KMS-11 (cell line): Measurements from ENCODE around the gene ABCD1.
"Not testable (repeated sequence)": the region's sequence is repeated elsewhere in the genome, so short reads cannot be mapped to it uniquely, and the experiment has no call there.

Experiments
- H2AFZ ChIP-seq: fragments of 200-600 bp; sonication (generic); 2 replicates; pipeline ENCODE4 v1.6.1; 2016; ENCODE audit warnings: antibody characterized with exemption, mixed run types, low read depth
- H3K27ac ChIP-seq: fragments of 200-600 bp; sonication (generic); 2 replicates; pipeline ENCODE4 v1.6.1; 2016; ENCODE audit warnings: mild to moderate bottlenecking, mixed run types
- H3K27me3 ChIP-seq: fragments of 200-600 bp; sonication (generic); 2 replicates; pipeline ENCODE4 v1.6.1; 2017; ENCODE audit warnings: mild to moderate bottlenecking, low read depth, mixed run types, moderate library complexity; ENCODE audit not compliant: insufficient read depth
- H3K36me3 ChIP-seq: fragments of 200-600 bp; sonication (generic); 2 replicates; pipeline ENCODE4 v1.6.1; 2017; ENCODE audit warnings: mild to moderate bottlenecking, mixed run types; ENCODE audit not compliant: insufficient read depth
- H3K4me1 ChIP-seq: fragments of 200-600 bp; sonication (generic); 2 replicates; pipeline ENCODE4 v1.6.1; 2016; ENCODE audit warnings: mild to moderate bottlenecking, low read depth, mixed run types; ENCODE audit not compliant: poor library complexity, severe bottlenecking
- H3K4me2 ChIP-seq: fragments of 200-600 bp; sonication (generic); 2 replicates; pipeline ENCODE4 v1.7.0; 2016; ENCODE audit warnings: mild to moderate bottlenecking, mixed run types
- H3K4me3 ChIP-seq: fragments of 200-600 bp; sonication (generic); IDR thresholded peaks from 2 replicates; pipeline ENCODE4 v1.6.1; 2017; ENCODE audit warnings: low read depth, low read length, mixed read lengths; ENCODE audit not compliant: insufficient read depth
- H3K79me2 ChIP-seq: fragments of 200-600 bp; sonication (generic); 2 replicates; pipeline ENCODE4 v1.6.1; 2016; ENCODE audit warnings: low read depth, mixed run types; ENCODE audit not compliant: insufficient read depth
- H3K9ac ChIP-seq: fragments of 200-600 bp; sonication (generic); 2 replicates; pipeline ENCODE4 v1.6.1; 2016; ENCODE audit warnings: mild to moderate bottlenecking, mixed run types
- H4K20me1 ChIP-seq: fragments of 200-600 bp; sonication (generic); 2 replicates; pipeline ENCODE4 v1.6.1; 2016; ENCODE audit warnings: mild to moderate bottlenecking, mixed run types; ENCODE audit not compliant: insufficient read depth
- TF ChIP-seq, protein P1 (sequence below): fragments of 200-600 bp; sonication (generic); conservative IDR thresholded peaks from 2 replicates; pipeline ENCODE4 v1.6.1; 2017; ENCODE audit warnings: low read depth, mild to moderate bottlenecking, antibody characterized with exemption, low read length, moderate library complexity, mixed read lengths

Gene ABCD1

DNA sequence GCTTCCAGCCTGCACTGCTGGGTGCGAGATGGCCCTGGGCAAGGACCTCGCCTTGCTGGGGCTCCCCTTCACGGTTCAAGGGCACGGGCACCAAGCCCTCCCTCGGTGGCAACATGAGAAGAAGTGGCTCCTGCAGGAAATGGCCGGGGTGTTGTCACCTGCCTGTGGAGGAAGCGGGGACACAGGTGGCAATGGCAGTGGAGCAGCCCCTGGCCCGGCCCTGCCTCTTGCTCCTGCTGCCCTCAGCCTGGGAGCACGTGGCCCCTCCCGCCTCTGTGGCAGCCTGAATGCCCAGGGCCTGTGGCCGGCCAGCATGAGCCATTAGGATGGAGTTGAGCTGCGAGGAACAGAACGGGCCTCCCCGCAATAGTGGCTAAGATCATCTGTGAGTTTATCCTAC, 16.8 kb downstream of the ABCD1 start:
- Histone ChIP-seq H3K4me1 (no peaks in the 10 kb centered on the region), H3K27me3 (no peaks in the 10 kb centered on the region), H3K36me3 (no peaks in the 10 kb centered on the region), H3K79me2 (no peaks in the 10 kb centered on the region), H3K4me3 (no peak overlapping the region), H3K4me2 (no peak overlapping the region), H4K20me1 (no peaks in the 10 kb centered on the region), H2AFZ (no peak overlapping the region), H3K27ac (no peak overlapping the region), H3K9ac (no peak overlapping the region)
- TF ChIP-seq, protein P1, sequence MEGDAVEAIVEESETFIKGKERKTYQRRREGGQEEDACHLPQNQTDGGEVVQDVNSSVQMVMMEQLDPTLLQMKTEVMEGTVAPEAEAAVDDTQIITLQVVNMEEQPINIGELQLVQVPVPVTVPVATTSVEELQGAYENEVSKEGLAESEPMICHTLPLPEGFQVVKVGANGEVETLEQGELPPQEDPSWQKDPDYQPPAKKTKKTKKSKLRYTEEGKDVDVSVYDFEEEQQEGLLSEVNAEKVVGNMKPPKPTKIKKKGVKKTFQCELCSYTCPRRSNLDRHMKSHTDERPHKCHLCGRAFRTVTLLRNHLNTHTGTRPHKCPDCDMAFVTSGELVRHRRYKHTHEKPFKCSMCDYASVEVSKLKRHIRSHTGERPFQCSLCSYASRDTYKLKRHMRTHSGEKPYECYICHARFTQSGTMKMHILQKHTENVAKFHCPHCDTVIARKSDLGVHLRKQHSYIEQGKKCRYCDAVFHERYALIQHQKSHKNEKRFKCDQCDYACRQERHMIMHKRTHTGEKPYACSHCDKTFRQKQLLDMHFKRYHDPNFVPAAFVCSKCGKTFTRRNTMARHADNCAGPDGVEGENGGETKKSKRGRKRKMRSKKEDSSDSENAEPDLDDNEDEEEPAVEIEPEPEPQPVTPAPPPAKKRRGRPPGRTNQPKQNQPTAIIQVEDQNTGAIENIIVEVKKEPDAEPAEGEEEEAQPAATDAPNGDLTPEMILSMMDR, result no peak

DNA sequence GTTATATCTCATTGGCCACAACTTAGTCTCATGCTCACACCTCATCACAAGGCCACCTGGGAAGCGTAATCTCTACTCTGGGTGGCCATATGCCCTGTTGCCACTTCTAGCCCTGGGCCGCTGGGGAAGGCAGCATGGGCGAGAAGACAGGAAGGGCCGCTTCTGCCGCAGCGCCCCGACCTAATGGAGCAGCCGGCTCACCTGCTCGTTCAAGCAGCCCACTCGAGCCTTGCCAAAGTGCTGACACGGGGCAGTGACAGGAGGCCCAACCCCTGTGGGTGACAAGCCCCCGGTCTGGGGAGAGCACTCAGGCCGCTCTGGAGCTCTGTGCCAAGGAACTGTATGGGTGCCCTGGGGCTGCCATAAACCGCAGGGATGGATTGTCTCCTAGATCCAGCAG, 17.5 kb downstream of the ABCD1 start:
- not testable (repeated sequence) for H3K4me1 ChIP-seq, H4K20me1 ChIP-seq

DNA sequence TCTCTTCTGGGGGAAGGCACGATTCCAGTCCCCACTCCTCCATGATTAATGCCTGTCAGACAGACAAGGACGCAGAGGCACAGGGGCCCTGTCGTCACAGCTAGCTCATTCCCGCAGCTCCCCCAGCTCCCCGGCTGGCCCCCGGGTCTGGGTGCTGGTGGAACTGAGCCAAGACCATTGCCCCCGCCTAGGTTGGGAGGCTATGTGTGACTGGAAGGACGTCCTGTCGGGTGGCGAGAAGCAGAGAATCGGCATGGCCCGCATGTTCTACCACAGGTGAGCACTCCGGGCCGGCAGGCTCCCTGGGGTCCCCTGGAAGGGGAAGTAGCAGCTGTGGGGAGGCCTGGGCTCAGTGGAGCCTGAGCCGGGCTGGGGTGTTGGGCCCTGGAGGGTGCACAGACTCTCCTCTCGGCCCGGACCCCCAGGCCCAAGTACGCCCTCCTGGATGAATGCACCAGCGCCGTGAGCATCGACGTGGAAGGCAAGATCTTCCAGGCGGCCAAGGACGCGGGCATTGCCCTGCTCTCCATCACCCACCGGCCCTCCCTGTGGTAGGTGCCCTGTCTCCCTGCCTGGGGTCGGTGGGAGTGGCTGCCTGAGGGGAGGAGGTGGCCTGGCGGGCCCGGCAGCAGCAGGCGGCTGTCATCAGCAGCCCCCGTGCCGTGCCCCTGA, 18.3 kb downstream of the ABCD1 start:
- not testable (repeated sequence) for H4K20me1 ChIP-seq, H3K4me2 ChIP-seq

More for the DNA sequence above, 17.5 kb downstream of the ABCD1 start:
- not testable (repeated sequence) for H2AFZ ChIP-seq, H3K9ac ChIP-seq, H3K79me2 ChIP-seq, H3K36me3 ChIP-seq, H3K4me2 ChIP-seq, H3K27ac ChIP-seq, H3K27me3 ChIP-seq, H3K4me3 ChIP-seq

DNA sequence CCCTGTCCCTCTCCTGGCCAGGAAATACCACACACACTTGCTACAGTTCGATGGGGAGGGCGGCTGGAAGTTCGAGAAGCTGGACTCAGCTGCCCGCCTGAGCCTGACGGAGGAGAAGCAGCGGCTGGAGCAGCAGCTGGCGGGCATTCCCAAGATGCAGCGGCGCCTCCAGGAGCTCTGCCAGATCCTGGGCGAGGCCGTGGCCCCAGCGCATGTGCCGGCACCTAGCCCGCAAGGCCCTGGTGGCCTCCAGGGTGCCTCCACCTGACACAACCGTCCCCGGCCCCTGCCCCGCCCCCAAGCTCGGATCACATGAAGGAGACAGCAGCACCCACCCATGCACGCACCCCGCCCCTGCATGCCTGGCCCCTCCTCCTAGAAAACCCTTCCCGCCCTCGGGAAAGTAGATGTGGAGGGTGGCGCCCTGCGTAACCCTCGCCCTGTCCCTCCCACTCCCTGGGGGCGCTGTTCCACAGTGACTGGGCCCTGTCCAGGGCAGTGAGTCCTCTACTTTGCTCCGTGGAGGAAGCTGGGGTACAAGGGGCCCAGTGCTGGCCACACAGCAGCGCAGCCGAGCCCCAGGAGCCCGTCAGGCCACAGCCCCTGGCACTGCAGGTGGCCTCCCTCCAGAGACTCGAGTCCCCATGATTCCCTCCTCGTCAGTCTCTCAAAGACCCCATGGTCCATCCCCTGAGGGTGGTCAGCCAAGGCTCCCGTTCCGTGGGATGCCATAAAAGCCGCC, 19.0 kb downstream of the ABCD1 start:
- not testable (repeated sequence) for H3K4me2 ChIP-seq, H3K9ac ChIP-seq, H3K27me3 ChIP-seq, H3K4me1 ChIP-seq, H2AFZ ChIP-seq, H3K36me3 ChIP-seq, H4K20me1 ChIP-seq, H3K79me2 ChIP-seq, H3K4me3 ChIP-seq, H3K27ac ChIP-seq

More for the DNA sequence above, 18.3 kb downstream of the ABCD1 start:
- not testable (repeated sequence) for H3K36me3 ChIP-seq, H3K4me1 ChIP-seq, H3K9ac ChIP-seq, H3K27me3 ChIP-seq, H3K79me2 ChIP-seq, H2AFZ ChIP-seq, H3K4me3 ChIP-seq, H3K27ac ChIP-seq

DNA sequence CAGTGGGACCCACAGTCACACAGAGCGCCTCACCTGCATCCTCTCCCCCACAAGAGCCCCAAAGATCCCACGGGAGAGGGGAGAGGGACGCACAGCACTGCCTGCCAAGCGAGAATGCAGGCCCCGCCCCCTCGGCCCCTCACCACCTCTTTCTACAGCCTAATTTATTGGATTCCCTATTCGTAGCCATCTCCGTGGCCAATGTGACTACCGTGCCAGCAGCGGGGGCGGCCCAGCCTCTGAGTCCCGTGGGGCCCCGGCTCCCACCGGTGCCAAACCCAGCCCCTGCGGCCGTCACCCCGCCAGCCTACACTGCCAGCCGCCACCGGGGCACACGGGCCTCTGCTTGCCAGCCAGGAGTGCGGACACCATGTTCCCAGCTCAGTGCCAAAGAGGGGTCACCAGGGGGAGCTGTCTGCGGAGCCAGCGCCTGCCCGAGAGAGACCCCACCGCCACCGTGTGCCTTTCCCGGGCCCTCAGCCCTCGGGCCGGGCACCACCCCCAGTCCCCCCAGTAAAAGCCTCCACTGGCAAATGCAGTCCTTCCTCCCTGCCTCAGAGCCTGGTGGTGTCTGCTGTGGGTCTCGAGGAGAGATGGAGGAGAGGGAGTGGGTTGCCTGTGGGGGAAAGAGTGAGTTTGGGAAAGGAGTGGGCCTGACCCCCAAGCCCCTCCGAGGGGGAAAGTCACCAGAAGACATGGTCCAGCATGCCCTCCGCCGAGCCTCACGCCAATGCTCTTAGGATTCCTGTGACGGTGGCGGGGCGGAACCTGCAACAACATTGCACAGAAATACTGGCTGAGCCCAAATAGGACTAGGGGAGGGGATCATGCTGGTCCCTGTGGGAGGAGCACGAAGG, 19.8 kb downstream of the ABCD1 start:
- no peak overlapping the region for H3K9ac ChIP-seq

DNA sequence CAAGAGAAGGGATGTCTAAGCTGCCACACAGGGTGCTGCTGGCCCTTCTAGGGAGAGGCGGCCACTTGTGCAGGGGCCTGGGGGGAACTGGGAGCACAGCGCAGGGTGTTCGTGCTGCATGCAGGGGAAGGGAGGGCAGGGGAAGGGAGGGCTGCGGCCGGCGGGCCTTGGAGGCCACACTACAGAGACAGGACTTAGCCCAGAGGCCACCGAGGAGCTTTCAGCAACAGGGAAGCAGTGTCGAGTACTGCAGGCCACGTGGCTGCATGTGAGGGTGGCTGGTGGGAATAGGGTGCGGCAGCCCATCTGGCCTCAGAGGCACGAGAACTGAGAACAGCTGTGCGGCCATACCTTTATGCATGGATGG, 20.4 kb downstream of the ABCD1 start:
- H4K20me1 ChIP-seq, H2AFZ ChIP-seq, H3K27ac ChIP-seq, H3K9ac ChIP-seq, H3K4me1 ChIP-seq, H3K79me2 ChIP-seq, H3K4me3 ChIP-seq, H3K36me3 ChIP-seq, H3K4me2 ChIP-seq, H3K27me3 ChIP-seq: not testable (repeated sequence)

More for the DNA sequence above, 19.8 kb downstream of the ABCD1 start:
- Histone ChIP-seq H4K20me1 (no peaks in the 10 kb centered on the region), H3K27me3 (no peaks in the 10 kb centered on the region), H3K79me2 (no peaks in the 10 kb centered on the region), H3K4me2 (no peak overlapping the region), H3K4me3 (no peak overlapping the region), H3K36me3 (no peaks in the 10 kb centered on the region), H3K27ac (no peak overlapping the region), H3K4me1 (no peaks in the 10 kb centered on the region), H2AFZ (no peak overlapping the region)
- TF ChIP-seq, protein P1, result no peak
